Ovary (tissue), 3 donors: ENCODE measurements around the gene CNNM3.

Source experiments
- CTCF ChIP-seq, 3 donors: fragments of 450-650 bp in 2 of 3; fragments of 200-600 bp in 1 of 3; IDR thresholded peaks; one replicate each; pipeline versions ENCODE4 v1.5.1 to v1.8.0; 2016 to 2022; ENCODE audit warnings: antibody characterized with exemption in 3 of 3, mild to moderate bottlenecking in 1 of 3
- EP300 ChIP-seq: sonication (generic); formaldehyde crosslinking; IDR thresholded peaks from one replicate; pipeline ENCODE4 v1.6.1; 2017; ENCODE audit warnings: antibody characterized with exemption
- POLR2A ChIP-seq: fragments of 450-650 bp; IDR thresholded peaks from one replicate; pipeline ENCODE4 v1.6.1; 2017; ENCODE audit warnings: antibody characterized with exemption, mild to moderate bottlenecking, moderate library complexity
- donor health status: DM: no; HTN: no; CAD: no.

GRCh38 chr2:96832754-96833507 lies 16.9 kb downstream of the CNNM3 start:
- TF ChIP-seq CTCF (IDR thresholded peaks at IDR 0.05) (no peak), EP300 (no peak), POLR2A (no peak)
